HG03025 (cell line): ENCODE measurements around the gene HOXB1.
"Not testable (repeated sequence)": the region's sequence is repeated elsewhere in the genome, so short reads cannot be mapped to it uniquely, and the experiment has no call there.

ENCODE experiments used
- ATAC-seq: cut with Tn5 transposase; IDR thresholded peaks from one replicate; pipeline ENCODE4 v1.9.1; 2021; ENCODE audit warnings: mild to moderate bottlenecking, moderate library complexity; ENCODE audit not compliant: unreplicated experiment, low FRiP score

Gene HOXB1

GRCh38 chr17:48500435-48501426 lies 30.1 kb downstream of the HOXB1 start:
- ATAC-seq = no peak

GRCh38 chr17:48499735-48500434 lies 30.9 kb downstream of the HOXB1 start:
- no peak for ATAC-seq

GRCh38 chr17:48499248-48499647 lies 31.6 kb downstream of the HOXB1 start:
- ATAC-seq = no peak

GRCh38 chr17:48498164-48498850 lies 32.5 kb downstream of the HOXB1 start:
- no peak for ATAC-seq

GRCh38 chr17:48497103-48497502 lies 33.7 kb downstream of the HOXB1 start:
- no peak for ATAC-seq

- no peak for ATAC-seq
Measured at GRCh38 chr17:48494335-48494734, 36.5 kb downstream of the HOXB1 start.

GRCh38 chr17:48492401-48493298 lies 38.2 kb downstream of the HOXB1 start:
- no peak for ATAC-seq

GRCh38 chr17:48491527-48492273 lies 39.1 kb downstream of the HOXB1 start:
- ATAC-seq = no peak

GRCh38 chr17:48490451-48490892 lies 40.3 kb downstream of the HOXB1 start:
- no peak for ATAC-seq

GRCh38 chr17:48489781-48490180 lies 41.0 kb downstream of the HOXB1 start:
- no peak for ATAC-seq

- ATAC-seq = no peak
Measured at GRCh38 chr17:48488548-48489106, 42.2 kb downstream of the HOXB1 start.

- no peak for ATAC-seq
Measured at GRCh38 chr17:48487221-48487620, 43.6 kb downstream of the HOXB1 start.

GRCh38 chr17:48486557-48486956 lies 44.3 kb downstream of the HOXB1 start:
- ATAC-seq = no peak

GRCh38 chr17:48484850-48485249 lies 46.0 kb downstream of the HOXB1 start:
- no peak for ATAC-seq

GRCh38 chr17:48484256-48484655 lies 46.6 kb downstream of the HOXB1 start:
- no peak for ATAC-seq

GRCh38 chr17:48483471-48484131 lies 47.2 kb downstream of the HOXB1 start:
- ATAC-seq = no peak

GRCh38 chr17:48483004-48483403 lies 47.8 kb downstream of the HOXB1 start:
- no peak for ATAC-seq

- ATAC-seq = not testable (repeated sequence)
Measured at GRCh38 chr17:48482301-48482700, 48.5 kb downstream of the HOXB1 start.
